Epithelial cell of esophagus (primary cell): ENCODE results near the gene CELA2B.
"Not testable (repeated sequence)": the region's sequence is repeated elsewhere in the genome, so short reads cannot be mapped to it uniquely, and the experiment has no call there.

Experiments
- DNase-seq: peaks from one replicate; pipeline ENCODE4 v3.0.0; 2010; ENCODE audit warnings: low read depth
- H3K4me3 ChIP-seq: 2 replicates; pipeline ENCODE4 v1.5.1; 2011; ENCODE audit warnings: mild to moderate bottlenecking, low read length, control low read depth
- TF ChIP-seq, protein P1 (sequence below): IDR thresholded peaks from 2 replicates; pipeline ENCODE4 v1.5.1; 2011; ENCODE audit warnings: low read depth, mild to moderate bottlenecking, low read length, control low read depth, inconsistent platforms; ENCODE audit not compliant: insufficient read depth; ENCODE audit errors: missing control alignments

Gene CELA2B

DNA sequence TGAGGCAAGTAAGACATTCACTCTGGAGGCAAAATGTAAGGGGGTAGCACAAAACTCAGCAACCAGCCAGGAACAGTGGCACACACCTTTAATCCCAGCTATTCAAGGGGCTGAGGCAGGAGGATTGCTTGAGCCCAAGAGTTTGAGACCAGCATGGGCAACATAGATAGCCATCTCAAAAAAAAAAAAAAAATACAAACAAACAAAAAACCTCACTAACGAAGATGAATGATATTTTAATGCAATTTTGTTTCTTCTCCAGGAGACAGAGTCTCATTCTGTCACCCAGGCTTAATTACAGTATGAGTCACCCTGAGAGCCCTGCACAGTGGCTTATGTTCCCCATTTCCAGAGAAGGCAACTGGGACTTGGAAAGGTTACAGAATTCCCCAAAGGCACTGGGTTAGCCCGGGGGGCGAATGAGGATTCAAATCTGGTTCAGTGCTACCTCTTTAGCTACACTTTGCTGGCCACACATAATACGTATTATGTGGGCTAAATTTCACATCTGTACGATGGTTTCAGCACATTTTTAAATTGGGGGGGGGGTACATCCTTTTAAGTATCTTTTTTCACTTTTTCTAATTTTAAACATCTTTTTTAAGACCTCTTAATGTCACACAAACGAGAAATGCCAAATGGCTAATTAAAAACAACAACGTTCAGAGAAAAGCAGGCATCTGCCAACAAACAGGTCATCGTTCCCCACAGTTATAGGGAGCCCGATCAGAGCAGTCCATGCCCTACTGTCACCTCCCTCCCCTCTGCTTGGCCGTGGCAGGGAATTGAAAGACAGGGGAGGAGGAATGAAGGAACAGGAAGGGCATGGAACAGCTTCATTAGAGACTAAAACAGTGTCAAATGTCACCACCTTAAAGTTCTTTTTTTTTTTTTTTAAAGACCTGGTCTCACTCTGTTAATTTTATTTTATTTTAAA lies 15.9 kb upstream of the CELA2B start:
- TF ChIP-seq, protein P1, sequence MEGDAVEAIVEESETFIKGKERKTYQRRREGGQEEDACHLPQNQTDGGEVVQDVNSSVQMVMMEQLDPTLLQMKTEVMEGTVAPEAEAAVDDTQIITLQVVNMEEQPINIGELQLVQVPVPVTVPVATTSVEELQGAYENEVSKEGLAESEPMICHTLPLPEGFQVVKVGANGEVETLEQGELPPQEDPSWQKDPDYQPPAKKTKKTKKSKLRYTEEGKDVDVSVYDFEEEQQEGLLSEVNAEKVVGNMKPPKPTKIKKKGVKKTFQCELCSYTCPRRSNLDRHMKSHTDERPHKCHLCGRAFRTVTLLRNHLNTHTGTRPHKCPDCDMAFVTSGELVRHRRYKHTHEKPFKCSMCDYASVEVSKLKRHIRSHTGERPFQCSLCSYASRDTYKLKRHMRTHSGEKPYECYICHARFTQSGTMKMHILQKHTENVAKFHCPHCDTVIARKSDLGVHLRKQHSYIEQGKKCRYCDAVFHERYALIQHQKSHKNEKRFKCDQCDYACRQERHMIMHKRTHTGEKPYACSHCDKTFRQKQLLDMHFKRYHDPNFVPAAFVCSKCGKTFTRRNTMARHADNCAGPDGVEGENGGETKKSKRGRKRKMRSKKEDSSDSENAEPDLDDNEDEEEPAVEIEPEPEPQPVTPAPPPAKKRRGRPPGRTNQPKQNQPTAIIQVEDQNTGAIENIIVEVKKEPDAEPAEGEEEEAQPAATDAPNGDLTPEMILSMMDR = no peak
- H3K4me3 ChIP-seq = no peak overlapping the region
- DNase-seq = peak; percentile 39

DNA sequence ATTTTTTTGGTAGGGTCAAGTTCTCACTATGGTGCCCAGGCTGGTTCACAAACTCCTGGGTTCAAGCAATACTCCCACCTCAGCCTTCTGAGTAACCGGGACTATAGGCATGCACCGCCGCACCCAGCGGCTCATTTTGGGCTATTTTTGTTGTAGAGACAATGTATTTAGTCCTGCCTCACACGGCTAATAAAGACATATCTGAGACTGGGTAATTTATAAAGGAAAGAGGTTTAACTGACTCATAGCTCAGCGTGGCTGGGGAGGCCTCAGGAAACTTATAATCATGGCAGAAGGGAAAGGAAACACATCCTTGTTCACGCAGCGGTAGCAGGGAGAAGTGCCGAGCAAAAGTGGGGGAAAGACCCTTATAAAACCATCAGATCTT lies 15.2 kb upstream of the CELA2B start:
- TF ChIP-seq, protein P1 = no peak
- no peak for DNase-seq
- H3K4me3 ChIP-seq = no peak overlapping the region

DNA sequence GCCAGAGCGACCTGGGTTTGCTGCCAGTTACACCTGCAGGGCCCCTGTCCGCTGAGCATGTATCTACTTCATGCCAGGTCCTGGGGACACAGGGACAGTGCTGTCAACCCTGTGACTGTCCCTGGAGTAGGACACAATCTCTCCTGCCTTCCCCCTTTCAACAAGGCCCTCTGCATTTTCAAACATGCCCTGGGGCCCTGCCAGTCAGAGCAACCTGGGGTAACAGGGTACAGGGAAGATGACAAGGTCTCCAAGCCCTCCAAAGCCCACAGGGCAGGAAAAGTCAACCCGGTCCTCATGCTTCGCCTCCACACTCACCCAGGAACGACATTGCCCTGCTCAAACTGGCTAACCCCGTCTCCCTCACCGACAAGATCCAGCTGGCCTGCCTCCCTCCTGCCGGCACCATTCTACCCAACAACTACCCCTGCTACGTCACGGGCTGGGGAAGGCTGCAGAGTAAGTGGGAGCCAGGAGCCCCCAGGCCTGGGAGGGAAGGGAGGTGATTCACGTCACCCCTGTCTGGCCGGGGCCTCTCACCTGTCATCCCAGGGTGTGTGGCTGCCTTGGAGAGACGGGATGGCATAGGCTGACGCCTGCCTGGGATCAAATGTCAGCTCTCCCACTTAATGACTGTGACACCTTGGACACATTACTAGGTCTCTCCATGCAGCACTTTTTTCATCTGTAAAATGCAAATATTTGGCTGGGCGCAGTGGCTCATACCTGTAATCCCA lies 12.7 kb upstream of the CELA2B start:
- H3K4me3 ChIP-seq = not testable (repeated sequence)
- peak; percentile 48 for DNase-seq

DNA sequence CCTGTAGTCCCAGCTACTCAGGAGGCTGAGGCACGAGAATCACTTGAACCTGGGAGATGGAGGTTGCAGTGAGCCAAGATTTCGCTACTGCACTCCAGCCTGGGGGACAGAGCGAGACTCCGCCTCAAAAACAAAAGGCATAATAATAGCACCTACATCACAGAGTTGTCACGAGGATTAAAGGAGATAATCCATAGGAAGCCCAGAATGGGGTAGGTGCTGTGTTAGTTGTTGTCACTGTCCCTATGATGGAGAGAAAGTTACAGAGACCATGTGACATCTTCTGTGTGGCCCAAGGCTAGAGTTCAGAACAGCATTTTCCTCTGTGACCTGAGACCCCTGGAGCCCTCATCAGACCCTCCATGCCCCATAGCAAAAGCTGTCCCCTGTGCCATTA lies 12.0 kb upstream of the CELA2B start:
- DNase-seq, H3K4me3 ChIP-seq: not testable (repeated sequence)

DNA sequence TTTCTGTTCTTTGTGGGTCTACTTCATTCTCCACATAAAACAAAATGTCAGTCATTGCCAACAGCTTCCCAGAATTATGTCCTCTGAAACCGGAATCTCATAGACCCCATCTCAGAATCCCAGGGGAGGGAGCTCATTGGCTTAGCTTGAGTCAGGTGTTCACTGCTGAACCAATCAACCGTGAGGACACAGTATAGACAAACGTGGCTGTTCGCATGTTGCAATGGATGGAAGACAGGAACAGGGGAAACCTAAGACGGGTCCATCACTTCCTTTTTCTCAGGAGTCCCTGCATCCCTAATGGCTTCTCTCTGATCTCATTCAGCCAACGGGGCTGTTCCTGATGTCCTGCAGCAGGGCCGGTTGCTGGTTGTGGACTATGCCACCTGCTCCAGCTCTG lies 10.2 kb upstream of the CELA2B start:
- TF ChIP-seq, protein P1 = no peak
- DNase-seq = no peak
- H3K4me3 ChIP-seq = no peak overlapping the region

DNA sequence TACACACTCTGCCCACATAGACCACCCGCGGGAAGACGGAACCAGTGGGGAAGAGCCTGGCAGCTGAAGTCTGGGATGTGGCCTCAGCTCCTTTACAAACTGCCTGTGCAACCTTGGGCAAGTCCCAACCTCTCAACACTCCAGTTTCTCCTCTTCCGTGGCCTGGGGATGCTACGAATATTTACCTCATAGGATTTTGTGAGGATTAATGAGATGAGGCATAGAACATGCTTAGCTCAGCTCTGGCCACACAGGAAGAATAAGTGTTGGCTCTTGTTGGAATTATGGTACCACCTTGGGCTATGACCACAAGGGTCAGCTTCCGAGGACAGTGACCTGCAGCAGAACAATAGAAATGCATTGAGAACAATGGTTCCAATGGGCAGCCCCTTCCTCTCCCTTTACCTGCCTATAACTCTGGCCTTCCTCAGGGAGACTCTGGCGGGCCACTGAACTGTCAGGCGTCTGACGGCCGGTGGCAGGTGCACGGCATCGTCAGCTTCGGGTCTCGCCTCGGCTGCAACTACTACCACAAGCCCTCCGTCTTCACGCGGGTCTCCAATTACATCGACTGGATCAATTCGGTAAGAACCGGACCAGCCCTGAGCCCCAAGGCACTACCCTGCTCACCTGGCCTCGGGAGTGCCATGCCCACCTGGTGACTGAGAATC lies 8.8 kb upstream of the CELA2B start:
- H3K4me3 ChIP-seq = not testable (repeated sequence)
- DNase-seq = peak; percentile 59

DNA sequence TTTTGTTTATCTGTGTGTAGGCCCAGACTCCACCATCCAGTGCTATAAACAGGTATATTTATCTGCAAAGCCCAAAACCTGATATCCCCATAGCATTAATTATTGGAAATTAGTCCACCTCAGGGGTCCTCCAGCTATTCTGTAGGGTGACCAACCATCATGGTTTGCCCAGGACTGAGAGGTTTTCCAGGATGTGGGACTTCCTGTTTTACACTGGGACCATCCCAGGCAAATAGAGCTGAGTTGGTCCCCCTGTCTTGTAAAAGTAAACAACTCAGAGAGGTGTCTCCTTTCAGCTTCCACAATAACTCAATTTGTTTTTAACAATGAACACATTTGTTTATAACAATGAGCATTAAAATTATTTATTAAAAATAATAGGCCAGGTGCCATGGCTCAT lies 7.8 kb upstream of the CELA2B start:
- DNase-seq = no peak
- TF ChIP-seq, protein P1 = no peak
- H3K4me3 ChIP-seq = no peak overlapping the region

DNA sequence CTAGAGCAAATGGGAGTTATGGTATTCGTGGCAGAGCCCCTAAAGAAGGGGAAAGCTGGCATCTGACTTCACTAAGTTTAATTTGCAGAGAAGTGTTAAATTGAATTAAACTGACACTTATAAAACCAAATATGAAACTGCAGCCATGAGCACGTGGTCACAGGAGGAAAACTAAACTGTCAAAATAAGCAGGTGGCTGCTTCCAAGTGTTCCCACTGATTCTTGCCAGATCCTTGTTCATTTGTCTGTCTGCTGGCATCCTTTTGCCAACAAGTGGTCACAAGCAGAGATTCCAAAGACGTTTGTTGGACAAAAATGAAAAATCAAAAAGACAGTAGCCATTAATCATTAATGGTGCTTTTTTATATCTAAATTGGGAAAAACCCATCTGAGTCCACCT lies 6.5 kb upstream of the CELA2B start:
- TF ChIP-seq, protein P1 = no peak
- no peak for DNase-seq
- H3K4me3 ChIP-seq = no peak overlapping the region

DNA sequence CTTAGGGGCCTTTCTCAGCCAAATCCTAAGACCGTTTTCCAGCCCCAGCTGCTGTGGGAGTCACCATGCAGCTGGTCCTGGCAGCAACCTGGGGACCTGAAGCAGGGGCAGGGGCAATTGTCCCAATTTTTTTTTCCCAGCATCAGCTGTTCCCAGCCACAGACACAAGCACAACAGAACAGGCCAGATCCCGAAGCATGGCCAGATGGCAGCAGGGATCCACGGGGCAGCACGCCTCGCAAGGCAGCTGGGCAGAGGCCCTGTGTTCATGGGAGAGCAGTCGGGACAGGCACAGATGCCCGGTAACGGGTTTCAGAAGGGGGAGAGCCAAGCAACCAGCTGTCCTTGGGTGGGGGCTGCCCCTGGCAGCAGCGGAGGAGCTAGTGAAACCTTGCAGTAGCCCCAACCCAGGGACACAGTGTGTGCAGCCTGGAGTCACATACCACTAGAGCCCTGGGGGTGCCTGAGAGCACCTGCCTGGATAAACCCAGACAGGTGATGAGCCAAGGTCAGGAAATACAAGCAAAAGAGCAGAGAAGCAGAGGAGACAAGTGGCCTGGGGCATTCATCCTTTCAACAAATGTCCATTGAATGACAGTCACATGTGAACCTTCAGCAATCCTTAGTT lies 6.0 kb upstream of the CELA2B start:
- DNase-seq, H3K4me3 ChIP-seq: not testable (repeated sequence)

DNA sequence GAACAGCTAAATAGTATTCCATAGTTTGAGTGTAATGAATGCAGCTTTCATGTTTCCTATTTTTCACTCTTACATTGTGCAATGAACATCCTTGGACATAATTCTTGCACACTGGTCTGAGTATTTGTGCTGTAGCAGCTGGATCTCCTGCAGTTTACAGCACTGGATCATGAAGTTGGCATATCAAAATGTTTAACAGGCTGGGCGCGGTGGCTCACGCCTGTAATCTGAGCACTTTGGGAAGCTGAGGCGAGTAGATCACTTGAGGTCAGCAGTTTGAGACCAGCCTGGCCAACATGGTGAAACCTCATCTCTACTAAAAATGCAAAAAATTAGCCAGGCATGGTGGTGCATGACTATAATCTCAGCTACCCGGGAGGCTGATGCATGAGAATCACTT lies 4.8 kb upstream of the CELA2B start:
- DNase-seq, H3K4me3 ChIP-seq: not testable (repeated sequence)

DNA sequence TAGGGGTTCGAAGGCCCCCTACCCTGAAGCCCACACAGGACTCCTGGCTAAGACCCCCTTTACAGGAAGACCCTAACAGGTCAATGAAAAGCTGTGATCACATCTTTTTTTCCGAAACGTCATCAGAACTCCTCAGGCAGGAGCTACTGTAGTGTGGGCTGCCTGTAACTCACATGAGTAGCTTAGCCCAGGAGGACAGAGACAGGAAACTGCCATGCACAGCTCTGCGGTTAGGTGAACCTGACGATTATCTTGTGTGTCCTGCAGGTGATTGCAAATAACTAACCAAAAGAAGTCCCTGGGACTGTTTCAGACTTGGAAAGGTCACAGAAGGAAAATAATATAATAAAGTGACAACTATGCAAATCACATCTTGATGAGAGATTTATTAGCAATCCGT lies 4.2 kb upstream of the CELA2B start:
- DNase-seq, H3K4me3 ChIP-seq: not testable (repeated sequence)
